ENCODE data around the gene PRR23B.

DNA sequence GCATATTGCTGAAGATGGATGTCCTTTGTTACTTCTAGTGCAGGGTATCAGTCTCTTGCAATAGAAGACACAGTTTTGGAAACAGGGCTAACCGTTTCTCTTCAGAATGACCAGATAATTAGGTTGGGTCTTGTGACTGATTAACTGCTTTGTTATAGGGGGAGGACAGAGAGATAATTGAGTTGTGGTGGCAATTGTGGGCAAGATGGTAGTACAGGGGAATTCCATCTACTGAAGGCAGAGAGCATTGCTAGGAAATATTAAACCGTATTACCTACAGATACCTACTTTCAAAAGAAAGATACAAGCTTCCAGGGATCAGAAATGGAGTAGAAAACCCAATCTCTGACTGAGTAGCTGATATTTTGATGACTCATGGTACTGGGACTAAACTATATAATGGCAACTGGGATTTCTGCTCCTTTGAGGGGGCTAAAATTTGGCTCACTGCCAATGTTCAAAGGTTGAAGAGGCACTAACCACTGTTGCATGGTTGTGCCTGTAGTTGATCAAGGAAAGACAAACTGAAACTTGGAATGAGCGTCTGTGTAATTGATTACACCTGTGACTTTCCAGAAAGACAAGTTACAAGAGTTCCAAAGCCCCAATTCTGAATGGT is 4.2 kb downstream of the PRR23B start:
- no peak for TF ChIP-seq GATA3 (IDR thresholded peaks at IDR 0.05; ENCODE audit: low read depth, low read length)
- no peak for TF ChIP-seq GATA2 (IDR thresholded peaks at IDR 0.05; ENCODE audit: low read depth, low read length)
